AML-193 (cell line): ENCODE measurements around the gene UFSP1.

ENCODE experiments used
- DNase-seq, 2 experiments: peaks; one replicate each; lab custom pipeline; 2025; lab: John Stamatoyannopoulos, UW

The UFSP1 gene

GRCh38 chr7:100895956-100896731 is 6.6 kb upstream of the UFSP1 start:
- DNase-seq: no peak

- DNase-seq: no peak
These were observed 6.1 kb upstream of the UFSP1 start, which contains the start of gene ACHE for GRCh38 chr7:100895701-100895955. ACHE (minus strand) TSS chr7:100895888; CDS start chr7:100894232, 1,656 bp downstream.

- DNase-seq: no peak
These were observed 5.6 kb upstream of the UFSP1 start for GRCh38 chr7:100894860-100895700.

- no peak for DNase-seq
These were observed 4.6 kb upstream of the UFSP1 start for GRCh38 chr7:100893910-100894721.

GRCh38 chr7:100893318-100893895 is 3.9 kb upstream of the UFSP1 start:
- DNase-seq: no peak

- no peak for DNase-seq
These were observed 3.1 kb upstream of the UFSP1 start for GRCh38 chr7:100892364-100893317.

GRCh38 chr7:100891568-100892247 is 2.2 kb upstream of the UFSP1 start:
- DNase-seq: no peak

- DNase-seq: no peak
These were observed 1.4 kb upstream of the UFSP1 start for GRCh38 chr7:100890653-100891567.

GRCh38 chr7:100888291-100888987 is 1.1 kb downstream of the UFSP1 start:
- DNase-seq: no peak

- peak; percentile 73 for DNase-seq
These were observed 1.8 kb downstream of the UFSP1 start for GRCh38 chr7:100887516-100888290.

- no peak for DNase-seq
These were observed 2.5 kb downstream of the UFSP1 start for GRCh38 chr7:100886936-100887515.

- no peak for DNase-seq
These were observed 3.2 kb downstream of the UFSP1 start for GRCh38 chr7:100886142-100886935.

- DNase-seq: no peak
These were observed 3.9 kb downstream of the UFSP1 start for GRCh38 chr7:100885440-100886141.

GRCh38 chr7:100884736-100885439 is 4.6 kb downstream of the UFSP1 start:
- no peak for DNase-seq

GRCh38 chr7:100882785-100883526 is 6.6 kb downstream of the UFSP1 start:
- DNase-seq: no peak
